ENCODE results near the gene ARHGAP29.
"Not testable (repeated sequence)": the region's sequence is repeated elsewhere in the genome, so short reads cannot be mapped to it uniquely, and the experiment has no call there.

The ARHGAP29 gene

GRCh38 chr1:94169126-94169525, 68.3 kb downstream of the ARHGAP29 start:
- DNase-seq = no peak

GRCh38 chr1:94165843-94166242, 71.5 kb downstream of the ARHGAP29 start:
- no peak for DNase-seq

GRCh38 chr1:94164885-94165284, 72.5 kb downstream of the ARHGAP29 start:
- DNase-seq = not testable (repeated sequence)

- not testable (repeated sequence) for DNase-seq
These were observed 73.3 kb downstream of the ARHGAP29 start for GRCh38 chr1:94164121-94164520.

GRCh38 chr1:94163249-94163648, 74.1 kb downstream of the ARHGAP29 start:
- not testable (repeated sequence) for DNase-seq

GRCh38 chr1:94160811-94161210, 76.6 kb downstream of the ARHGAP29 start:
- DNase-seq = no peak

- no peak for DNase-seq
These were observed 81.2 kb downstream of the ARHGAP29 start for GRCh38 chr1:94156096-94156625.

- no peak for DNase-seq
These were observed 82.4 kb downstream of the ARHGAP29 start for GRCh38 chr1:94154989-94155388.

- DNase-seq = no peak
These were observed 84.3 kb downstream of the ARHGAP29 start for GRCh38 chr1:94153133-94153532.

- not testable (repeated sequence) for DNase-seq
These were observed 88.2 kb downstream of the ARHGAP29 start for GRCh38 chr1:94149166-94149565.

- DNase-seq = no peak
These were observed 91.1 kb downstream of the ARHGAP29 start for GRCh38 chr1:94146273-94146672.

- no peak for DNase-seq
These were observed 92.5 kb downstream of the ARHGAP29 start for GRCh38 chr1:94144836-94145235.

GRCh38 chr1:94143809-94144176, 93.6 kb downstream of the ARHGAP29 start:
- DNase-seq = no peak

GRCh38 chr1:94143173-94143808, 94.1 kb downstream of the ARHGAP29 start:
- no peak for DNase-seq

GRCh38 chr1:94142583-94142982, 94.8 kb downstream of the ARHGAP29 start:
- DNase-seq = no peak

GRCh38 chr1:94142022-94142421, 95.4 kb downstream of the ARHGAP29 start:
- no peak for DNase-seq

- no peak for DNase-seq
These were observed 105.3 kb downstream of the ARHGAP29 start for GRCh38 chr1:94132111-94132510.

- no peak for DNase-seq
These were observed 106.4 kb downstream of the ARHGAP29 start for GRCh38 chr1:94130851-94131595.

- DNase-seq = no peak
These were observed 110.7 kb downstream of the ARHGAP29 start for GRCh38 chr1:94126651-94127050.

- no peak for DNase-seq
These were observed 111.6 kb downstream of the ARHGAP29 start for GRCh38 chr1:94125551-94126514.

- DNase-seq = no peak
These were observed 112.8 kb downstream of the ARHGAP29 start for GRCh38 chr1:94124538-94124937.

GRCh38 chr1:94122201-94122970, 115.0 kb downstream of the ARHGAP29 start:
- no peak for DNase-seq

All from CD4-positive, alpha-beta T cell treated with Interferon gamma for 1 hour (primary cell).